CD4-positive, alpha-beta T cell (primary cell): ENCODE measurements around the gene RPTOR. TPM values are rescaled to one million over a fixed set of nuclear protein-coding genes. Genes with fewer than 3 reads are reported as not detected.
A peak's percentile ranks its signal among the peaks of the same experiment; 100 is the strongest.

Source experiments
- ATAC-seq: fragments of 200-7000 bp; cut with Tn5 transposase; one replicate; pipeline ENCODE4 v1.10.0; 2022; ENCODE audit warnings: mild to moderate bottlenecking; ENCODE audit not compliant: poor library complexity
- CTCF ChIA-PET: fragments of 350-600 bp; sonication (Branson Sonifier 250); formaldehyde crosslinking; loops from one replicate; lab custom pipeline; 2021; ENCODE audit warnings: antibody characterized with exemption, inconsistent platforms; lab: Charles Lee
- POLR2A ChIA-PET: fragments of 350-600 bp; sonication (Branson Sonifier 250); formaldehyde crosslinking; loops from one replicate; lab custom pipeline; 2021; ENCODE audit warnings: antibody characterized with exemption, inconsistent platforms; lab: Charles Lee
- DNase-seq, 14 experiments: peaks; one replicate each; pipeline ENCODE4 v3.0.0-alpha.2; 2013 to 2020; ENCODE audit warnings: mixed read lengths in 2 of 14
- H3K27ac ChIP-seq, 2 donors: one replicate each; pipeline versions ENCODE4 v1.5.1 to v1.7.0; 2013; ENCODE audit warnings: low read length in 2 of 2, low read depth in 1 of 2, mild to moderate bottlenecking in 1 of 2
- H3K27me3 ChIP-seq, 2 experiments: 1 replicate in 1 of 2; 2 replicates in 1 of 2; pipeline versions ENCODE4 v1.6.1 to v1.7.0; 2013; ENCODE audit warnings: low read length in 2 of 2, control low read depth in 1 of 2, mild to moderate bottlenecking in 1 of 2, moderate library complexity in 1 of 2; ENCODE audit not compliant: insufficient read depth in 2 of 2, control insufficient read depth in 1 of 2
- H3K36me3 ChIP-seq: one replicate; pipeline ENCODE4 v1.6.1; 2013; ENCODE audit warnings: low read length, control low read depth; ENCODE audit not compliant: insufficient read depth
- H3K4me1 ChIP-seq: one replicate; pipeline ENCODE4 v1.6.1; 2013; ENCODE audit warnings: low read length, control low read depth; ENCODE audit not compliant: insufficient read depth
- H3K4me3 ChIP-seq: one replicate; pipeline ENCODE4 v1.5.1; 2013; ENCODE audit warnings: mild to moderate bottlenecking, low read length, moderate library complexity
- H3K9me3 ChIP-seq, 2 experiments: 1 replicate in 1 of 2; 2 replicates in 1 of 2; pipeline versions ENCODE4 v1.6.1 to v1.7.0; 2013; ENCODE audit warnings: low read length in 2 of 2, mild to moderate bottlenecking in 2 of 2, control low read depth in 1 of 2, moderate library complexity in 1 of 2; ENCODE audit not compliant: control insufficient read depth in 1 of 2, insufficient read depth in 1 of 2
- H3K27ac Mint-ChIP-seq: one replicate; pipeline ENCODE4 v1.8.0; 2020; ENCODE audit warnings: mixed read lengths
- H3K27me3 Mint-ChIP-seq: one replicate; pipeline ENCODE4 v1.8.0; 2021; ENCODE audit warnings: mixed read lengths
- H3K36me3 Mint-ChIP-seq: one replicate; pipeline ENCODE4 v1.8.0; 2021; ENCODE audit warnings: low read depth, mixed read lengths
- H3K4me1 Mint-ChIP-seq: one replicate; pipeline ENCODE4 v1.8.0; 2021; ENCODE audit warnings: low read depth, mixed read lengths
- H3K4me3 Mint-ChIP-seq: one replicate; pipeline ENCODE4 v1.8.0; 2020; ENCODE audit warnings: mild to moderate bottlenecking, mixed read lengths
- H3K9me3 Mint-ChIP-seq: one replicate; pipeline ENCODE4 v1.8.0; 2020; ENCODE audit warnings: mixed read lengths
- intact Hi-C, 2 experiments: fragments of 100-400 bp; cut with DNase I in 1 of 2; cut with micrococcal nuclease in 1 of 2; formaldehyde crosslinking; loops; one replicate each; pipeline versions ENCODE4 v1.15.1 to v1.9.0; 2023 to 2025; cut with DNase I, micrococcal nuclease
- total RNA-seq, 174 experiments: library from RNA in 2 of 174; stranded (reverse) in 2 of 174; gene quantifications; one replicate each; pipeline ENCODE4 v1.2.3 and lab custom pipeline; 2021 to 2026
- TF ChIP-seq, protein P1 (sequence below): fragments of 200-600 bp; IDR thresholded peaks from one replicate; pipeline ENCODE4 v1.8.0; 2022; ENCODE audit warnings: antibody characterized with exemption, mild to moderate bottlenecking

Gene RPTOR
- total RNA-seq, 2 experiments from 2014 or later, result 45.0 to 47.1 TPM

DNA sequence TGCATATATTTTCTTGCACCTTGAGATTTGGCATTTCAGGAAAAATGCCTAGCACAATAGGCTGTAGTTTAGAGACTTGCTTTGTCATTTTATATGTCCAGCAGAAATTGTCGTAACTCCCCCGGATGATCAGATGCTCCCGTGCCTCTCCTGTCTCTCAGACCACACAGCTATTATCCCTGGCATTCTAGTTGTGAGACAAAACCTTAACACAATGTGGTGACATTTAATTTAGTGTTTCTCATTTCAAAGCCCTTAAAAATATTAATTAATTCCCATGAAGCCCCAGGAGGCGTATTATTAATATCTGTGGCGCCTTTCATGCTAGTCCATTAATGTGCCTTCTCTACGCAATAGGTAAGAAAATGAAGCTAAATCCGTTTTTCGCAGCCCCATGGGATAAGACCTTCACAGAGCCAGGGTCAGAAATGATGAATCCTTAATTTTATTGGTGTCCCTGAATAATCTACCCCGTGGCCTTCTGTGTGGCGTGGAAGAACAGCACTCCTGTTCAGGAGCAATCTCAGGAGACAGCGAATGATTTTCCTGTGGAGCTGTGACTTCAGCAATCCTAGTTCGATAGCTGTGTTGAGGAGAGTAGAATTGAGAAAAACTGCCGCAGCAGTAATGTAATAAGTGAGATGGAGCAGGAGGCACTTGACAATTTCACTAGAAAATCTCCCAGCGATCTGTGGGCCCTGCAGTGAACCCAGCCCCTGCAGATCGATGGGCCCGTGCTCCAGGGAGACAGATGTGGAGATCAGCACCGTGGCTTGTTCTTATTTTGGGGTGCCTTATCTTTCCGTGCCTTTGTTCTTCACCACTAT, 157.9 kb downstream of the RPTOR start:
- no peak for ATAC-seq
- no peak overlapping the region for H3K4me3 ChIP-seq
- Mint-ChIP-seq H3K36me3 (peaks cover 30% of the 10 kb centered on the region), H3K27me3 (no peaks in the 10 kb centered on the region), H3K27ac (peak overlapping the region; percentile 65), H3K4me1 (peaks cover 81% of the 10 kb centered on the region), H3K9me3 (peaks cover 8% of the 10 kb centered on the region), H3K4me3 (peak overlapping the region; percentile 50)
- CTCF ChIA-PET, result no interaction called here
- peaks cover 39% of the 10 kb centered on the region for H3K4me1 ChIP-seq
- intact Hi-C loops, result loop anchor here (5.0 to 10.0 kb wide), 2 partner anchors 35 to 88 kb away; no protein-coding TSS in a partner anchor
- POLR2A ChIA-PET, result interaction anchor here (0.6 to 2.0 kb wide), 14 partner anchors 23 to 248 kb away, joined by 3 to 10 read pairs (median 4); no protein-coding TSS in a partner anchor
- H3K27ac ChIP-seq, result peak overlapping the region; percentile 13 to 58
- DNase-seq, result no peak
- H3K9me3 ChIP-seq, result peaks cover 0 to 7% of the 10 kb centered on the region in 2 experiments
- no peaks in the 10 kb centered on the region for H3K27me3 ChIP-seq
- TF ChIP-seq, protein P1, sequence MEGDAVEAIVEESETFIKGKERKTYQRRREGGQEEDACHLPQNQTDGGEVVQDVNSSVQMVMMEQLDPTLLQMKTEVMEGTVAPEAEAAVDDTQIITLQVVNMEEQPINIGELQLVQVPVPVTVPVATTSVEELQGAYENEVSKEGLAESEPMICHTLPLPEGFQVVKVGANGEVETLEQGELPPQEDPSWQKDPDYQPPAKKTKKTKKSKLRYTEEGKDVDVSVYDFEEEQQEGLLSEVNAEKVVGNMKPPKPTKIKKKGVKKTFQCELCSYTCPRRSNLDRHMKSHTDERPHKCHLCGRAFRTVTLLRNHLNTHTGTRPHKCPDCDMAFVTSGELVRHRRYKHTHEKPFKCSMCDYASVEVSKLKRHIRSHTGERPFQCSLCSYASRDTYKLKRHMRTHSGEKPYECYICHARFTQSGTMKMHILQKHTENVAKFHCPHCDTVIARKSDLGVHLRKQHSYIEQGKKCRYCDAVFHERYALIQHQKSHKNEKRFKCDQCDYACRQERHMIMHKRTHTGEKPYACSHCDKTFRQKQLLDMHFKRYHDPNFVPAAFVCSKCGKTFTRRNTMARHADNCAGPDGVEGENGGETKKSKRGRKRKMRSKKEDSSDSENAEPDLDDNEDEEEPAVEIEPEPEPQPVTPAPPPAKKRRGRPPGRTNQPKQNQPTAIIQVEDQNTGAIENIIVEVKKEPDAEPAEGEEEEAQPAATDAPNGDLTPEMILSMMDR, result no peak
- H3K36me3 ChIP-seq, result no peaks in the 10 kb centered on the region

DNA sequence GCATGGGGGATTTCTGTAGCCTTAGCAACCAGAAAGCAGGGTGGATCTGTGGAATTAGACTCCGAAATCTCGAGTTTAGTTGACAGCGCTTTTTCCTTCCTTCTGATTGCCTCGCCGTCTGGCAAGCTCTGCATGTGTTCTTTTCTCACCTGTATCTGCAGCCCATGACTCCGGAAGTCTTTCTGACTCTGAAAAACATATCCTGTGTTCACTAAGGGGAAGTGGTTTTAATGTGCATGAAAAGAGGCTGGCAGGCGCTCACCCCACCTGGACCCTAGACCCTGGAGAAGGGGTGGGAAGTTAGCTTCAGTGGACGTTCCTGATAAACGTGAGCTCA, 158.5 kb downstream of the RPTOR start:
- Mint-ChIP-seq H3K27ac (peak overlapping the region; percentile 65), H3K4me1 (peaks cover 77% of the 10 kb centered on the region), H3K4me3 (peak overlapping the region; percentile 50), H3K9me3 (peaks cover 8% of the 10 kb centered on the region), H3K27me3 (no peaks in the 10 kb centered on the region), H3K36me3 (peaks cover 36% of the 10 kb centered on the region)
- ChIA-PET CTCF (no interaction called here), POLR2A (interaction anchor here (0.6 to 2.0 kb wide), 16 partner anchors 23 to 248 kb away, joined by 3 to 10 read pairs (median 4); no protein-coding TSS in a partner anchor)
- TF ChIP-seq, protein P1, result no peak
- DNase-seq, result peak in 9 of 14 experiments; percentile 12 to 75 (median 30)
- peak overlapping the region; percentile 13 to 58 for H3K27ac ChIP-seq
- H3K4me1 ChIP-seq, result peaks cover 39% of the 10 kb centered on the region
- no peaks in the 10 kb centered on the region for H3K27me3 ChIP-seq
- no peaks in the 10 kb centered on the region for H3K36me3 ChIP-seq
- intact Hi-C loops, result loop anchor here (5.0 to 10.0 kb wide), 2 partner anchors 36 to 88 kb away; no protein-coding TSS in a partner anchor
- no peak overlapping the region for H3K4me3 ChIP-seq
- peak; percentile 91 for ATAC-seq
- peaks cover 0 to 7% of the 10 kb centered on the region in 2 experiments for H3K9me3 ChIP-seq

DNA sequence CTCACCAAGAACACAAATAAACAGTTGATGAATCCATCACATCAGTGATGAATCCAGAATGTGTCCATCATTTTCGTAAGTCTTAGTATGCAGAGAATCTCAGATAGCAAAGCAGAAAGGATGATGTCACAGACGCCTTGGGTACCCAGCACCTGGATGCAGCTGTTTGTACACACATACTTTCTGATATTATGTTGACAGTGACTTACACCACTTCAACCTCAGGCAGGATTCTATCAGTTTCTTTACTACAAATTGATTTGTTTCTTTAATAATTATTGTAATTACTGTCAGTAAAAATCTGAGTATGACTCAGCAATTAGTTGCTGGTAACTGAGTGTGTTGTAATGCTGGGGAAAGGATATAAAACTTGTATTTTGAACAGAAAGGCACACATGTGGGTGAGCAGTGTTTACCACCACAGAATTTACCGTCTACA, 159.8 kb downstream of the RPTOR start:
- H3K27ac Mint-ChIP-seq, result peak overlapping the region; percentile 65
- Histone ChIP-seq H3K36me3 (no peaks in the 10 kb centered on the region), H3K9me3 (peaks cover 0 to 7% of the 10 kb centered on the region in 2 experiments), H3K27me3 (no peaks in the 10 kb centered on the region), H3K4me3 (no peak overlapping the region), H3K27ac (no peak overlapping the region), H3K4me1 (peaks cover 52% of the 10 kb centered on the region)
- H3K27me3 Mint-ChIP-seq, result no peaks in the 10 kb centered on the region
- H3K4me3 Mint-ChIP-seq, result no peak overlapping the region
- intact Hi-C loops, result loop anchor here (5.0 to 10.0 kb wide), 2 partner anchors 37 to 90 kb away; no protein-coding TSS in a partner anchor
- CTCF ChIA-PET, result no interaction called here
- DNase-seq (no peak), ATAC-seq (no peak)
- H3K4me1 Mint-ChIP-seq, result peaks cover 72% of the 10 kb centered on the region
- peaks cover 43% of the 10 kb centered on the region for H3K36me3 Mint-ChIP-seq
- H3K9me3 Mint-ChIP-seq, result peaks cover 8% of the 10 kb centered on the region
- POLR2A ChIA-PET, result interaction anchor here (0.5 to 2.0 kb wide), 5 partner anchors 29 to 59 kb away, joined by 3 to 10 read pairs (median 3); no protein-coding TSS in a partner anchor
- TF ChIP-seq, protein P1, result no peak
